ENCODE measurements around the gene TEX44. TPM values are rescaled to one million over a fixed set of nuclear protein-coding genes. Genes with fewer than 3 reads are reported as not detected.

Gene TEX44
- total RNA-seq, 1 donor from 2014 or later: not detected

GRCh38 chr2:231548752-231549151 lies 43.9 kb upstream of the TEX44 start:
- H3K4me3 Mint-ChIP-seq (ENCODE audit: unreplicated experiment): no peak overlapping the region
- H3K27ac Mint-ChIP-seq (ENCODE audit: unreplicated experiment): no peak overlapping the region
- peaks cover 10% of the 10 kb centered on the region for H3K9me3 Mint-ChIP-seq (ENCODE audit: unreplicated experiment)
- peaks cover 9% of the 10 kb centered on the region for H3K36me3 Mint-ChIP-seq (ENCODE audit: low read depth, unreplicated experiment)
- no peak for TF ChIP-seq CTCF (IDR thresholded peaks at IDR 0.05; ENCODE audit: unreplicated experiment)
- H3K4me1 Mint-ChIP-seq (ENCODE audit: unreplicated experiment): peaks cover 11% of the 10 kb centered on the region
- H3K27me3 Mint-ChIP-seq (ENCODE audit: unreplicated experiment): peaks cover 5% of the 10 kb centered on the region
- DNase-seq (ENCODE audit: low spot score): no peak

GRCh38 chr2:231549446-231550239 lies 43.0 kb upstream of the TEX44 start:
- H3K4me3 Mint-ChIP-seq (ENCODE audit: unreplicated experiment): no peak overlapping the region
- no peak for DNase-seq (ENCODE audit: low spot score)
- peaks cover 12% of the 10 kb centered on the region for H3K36me3 Mint-ChIP-seq (ENCODE audit: low read depth, unreplicated experiment)
- no peak overlapping the region for H3K27ac Mint-ChIP-seq (ENCODE audit: unreplicated experiment)
- peaks cover 5% of the 10 kb centered on the region for H3K27me3 Mint-ChIP-seq (ENCODE audit: unreplicated experiment)
- H3K9me3 Mint-ChIP-seq (ENCODE audit: unreplicated experiment): peaks cover 10% of the 10 kb centered on the region
- peaks cover 11% of the 10 kb centered on the region for H3K4me1 Mint-ChIP-seq (ENCODE audit: unreplicated experiment)
- no peak for TF ChIP-seq CTCF (IDR thresholded peaks at IDR 0.05; ENCODE audit: unreplicated experiment)

GRCh38 chr2:231552752-231553151 lies 39.9 kb upstream of the TEX44 start:
- no peak for DNase-seq (ENCODE audit: low spot score)

GRCh38 chr2:231554327-231554726 lies 38.3 kb upstream of the TEX44 start:
- TF ChIP-seq CTCF (IDR thresholded peaks at IDR 0.05; ENCODE audit: unreplicated experiment): no peak
- DNase-seq (ENCODE audit: low spot score): no peak
- H3K36me3 Mint-ChIP-seq (ENCODE audit: low read depth, unreplicated experiment): peaks cover 12% of the 10 kb centered on the region

More at GRCh38 chr2:231552752-231553151, 39.9 kb upstream of the TEX44 start:
- Mint-ChIP-seq H3K4me3 (ENCODE audit: unreplicated experiment) (no peak overlapping the region), H3K9me3 (ENCODE audit: unreplicated experiment) (peaks cover 10% of the 10 kb centered on the region), H3K36me3 (ENCODE audit: low read depth, unreplicated experiment) (peaks cover 12% of the 10 kb centered on the region), H3K4me1 (ENCODE audit: unreplicated experiment) (peaks cover 8% of the 10 kb centered on the region), H3K27ac (ENCODE audit: unreplicated experiment) (no peak overlapping the region), H3K27me3 (ENCODE audit: unreplicated experiment) (peaks cover 2% of the 10 kb centered on the region)
- no peak for TF ChIP-seq CTCF (IDR thresholded peaks at IDR 0.05; ENCODE audit: unreplicated experiment)

More at GRCh38 chr2:231554327-231554726, 38.3 kb upstream of the TEX44 start:
- Mint-ChIP-seq H3K4me1 (ENCODE audit: unreplicated experiment) (peaks cover 6% of the 10 kb centered on the region), H3K9me3 (ENCODE audit: unreplicated experiment) (peaks cover 10% of the 10 kb centered on the region), H3K4me3 (ENCODE audit: unreplicated experiment) (no peak overlapping the region), H3K27me3 (ENCODE audit: unreplicated experiment) (peaks cover 2% of the 10 kb centered on the region), H3K27ac (ENCODE audit: unreplicated experiment) (no peak overlapping the region)

All from endothelial cell (in vitro differentiated cells).